HEK293T (cell line): ENCODE results near the gene ZBTB44.

Experiments
- FOXM1 ChIP-seq: fragments of 450-650 bp; IDR thresholded peaks from 2 replicates; pipeline ENCODE4 v1.6.1; 2017; ENCODE audit warnings: mild to moderate bottlenecking, borderline replicate concordance
- HDGF ChIP-seq: fragments of 450-650 bp; IDR thresholded peaks from 2 replicates; pipeline ENCODE4 v1.6.1; 2017; ENCODE audit warnings: antibody characterized with exemption, borderline replicate concordance

GRCh38 chr11:130246738-130247137, 68.0 kb downstream of the ZBTB44 start:
- TF ChIP-seq HDGF, result no peak
- TF ChIP-seq FOXM1, result no peak
